GM12801 (cell line): ENCODE measurements around the gene CDH23.

ENCODE experiments used
- TF ChIP-seq, protein P1 (sequence below): IDR thresholded peaks from one replicate; pipeline ENCODE4 v1.5.1; 2011; ENCODE audit warnings: control low read depth; ENCODE audit not compliant: insufficient read length; ENCODE audit errors: extremely low read depth

The CDH23 gene

DNA sequence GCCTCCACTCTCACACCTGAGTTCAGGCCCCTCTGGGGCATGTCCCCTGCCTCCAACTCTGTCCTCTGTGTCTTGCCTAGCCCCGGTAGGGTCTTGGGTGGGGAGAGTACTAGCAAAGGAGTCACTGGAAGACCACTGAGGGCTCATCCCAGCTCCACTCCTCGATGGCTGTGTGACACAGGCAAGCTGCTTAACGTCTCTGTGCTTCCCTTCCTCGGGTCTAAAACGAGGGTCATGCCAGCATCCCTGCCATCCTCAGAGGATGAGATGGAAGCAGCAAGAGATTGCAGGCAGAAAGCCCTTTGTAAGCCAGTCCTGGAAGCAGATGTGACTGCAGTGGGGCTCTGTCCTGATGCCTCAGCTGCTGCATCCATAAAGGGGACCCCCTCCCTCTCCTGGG lies 338.1 kb downstream of the CDH23 start:
- TF ChIP-seq, protein P1, sequence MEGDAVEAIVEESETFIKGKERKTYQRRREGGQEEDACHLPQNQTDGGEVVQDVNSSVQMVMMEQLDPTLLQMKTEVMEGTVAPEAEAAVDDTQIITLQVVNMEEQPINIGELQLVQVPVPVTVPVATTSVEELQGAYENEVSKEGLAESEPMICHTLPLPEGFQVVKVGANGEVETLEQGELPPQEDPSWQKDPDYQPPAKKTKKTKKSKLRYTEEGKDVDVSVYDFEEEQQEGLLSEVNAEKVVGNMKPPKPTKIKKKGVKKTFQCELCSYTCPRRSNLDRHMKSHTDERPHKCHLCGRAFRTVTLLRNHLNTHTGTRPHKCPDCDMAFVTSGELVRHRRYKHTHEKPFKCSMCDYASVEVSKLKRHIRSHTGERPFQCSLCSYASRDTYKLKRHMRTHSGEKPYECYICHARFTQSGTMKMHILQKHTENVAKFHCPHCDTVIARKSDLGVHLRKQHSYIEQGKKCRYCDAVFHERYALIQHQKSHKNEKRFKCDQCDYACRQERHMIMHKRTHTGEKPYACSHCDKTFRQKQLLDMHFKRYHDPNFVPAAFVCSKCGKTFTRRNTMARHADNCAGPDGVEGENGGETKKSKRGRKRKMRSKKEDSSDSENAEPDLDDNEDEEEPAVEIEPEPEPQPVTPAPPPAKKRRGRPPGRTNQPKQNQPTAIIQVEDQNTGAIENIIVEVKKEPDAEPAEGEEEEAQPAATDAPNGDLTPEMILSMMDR = no peak

DNA sequence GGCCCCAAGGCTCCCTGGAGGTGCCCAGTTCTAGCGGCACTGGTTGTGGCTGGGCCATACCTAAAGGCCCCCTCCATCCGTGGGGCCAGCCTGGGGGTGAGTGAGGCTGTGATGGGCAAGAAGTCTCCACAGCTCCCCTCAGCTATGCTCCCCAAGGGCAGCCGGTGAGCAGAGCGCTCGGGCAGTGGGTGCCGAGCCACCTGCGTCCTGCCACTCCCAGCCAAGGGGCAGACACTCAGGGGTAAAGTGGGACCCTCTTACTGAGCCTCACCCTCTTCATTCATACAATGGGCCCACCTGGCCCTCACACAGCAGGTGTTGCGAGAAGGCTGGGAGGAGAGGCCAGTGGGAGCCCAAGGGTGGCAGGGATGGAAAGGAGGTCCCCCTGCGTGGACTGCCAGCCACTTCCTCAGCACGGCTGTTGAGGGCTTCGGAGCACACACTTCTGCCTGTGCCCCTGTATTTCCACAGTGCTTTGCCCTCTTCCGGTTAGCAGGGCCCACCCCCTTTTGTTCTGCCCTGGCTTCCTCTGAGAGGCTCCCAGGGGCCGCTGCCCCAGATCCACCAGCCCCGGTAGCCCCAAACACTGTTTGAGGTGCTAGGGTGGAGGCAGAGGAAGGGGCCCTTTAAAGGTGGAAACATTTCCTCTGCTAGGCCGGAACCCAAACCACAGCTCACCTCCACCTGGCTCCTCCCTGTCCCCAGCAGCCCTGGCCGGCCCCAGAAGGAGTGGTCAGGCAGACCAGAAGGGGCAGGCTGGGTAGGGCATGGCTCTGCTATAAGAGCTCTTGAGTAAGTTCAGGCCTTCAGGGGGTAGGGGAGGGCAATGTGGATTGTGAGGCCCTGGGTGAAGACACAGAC lies 339.2 kb downstream of the CDH23 start:
- TF ChIP-seq, protein P1 = no peak

DNA sequence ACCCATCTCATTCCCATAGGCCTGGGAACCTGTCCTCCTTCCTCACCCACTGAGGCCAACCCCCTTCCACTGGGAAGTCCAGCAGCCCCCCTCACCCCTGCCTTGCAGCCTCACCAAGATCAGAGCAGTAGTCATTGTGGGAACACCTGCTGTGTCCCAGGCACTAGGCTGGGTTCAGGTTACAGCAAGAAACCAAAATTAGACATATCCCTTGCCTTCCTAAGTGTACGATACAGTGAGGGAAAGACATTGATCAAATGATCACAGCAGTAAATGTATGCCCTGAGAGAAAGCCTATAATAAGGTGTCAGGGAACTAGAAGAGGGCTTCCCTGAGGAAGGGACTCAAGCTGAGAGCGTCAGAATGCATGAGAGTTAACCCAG lies 339.8 kb downstream of the CDH23 start:
- TF ChIP-seq, protein P1 = no peak

DNA sequence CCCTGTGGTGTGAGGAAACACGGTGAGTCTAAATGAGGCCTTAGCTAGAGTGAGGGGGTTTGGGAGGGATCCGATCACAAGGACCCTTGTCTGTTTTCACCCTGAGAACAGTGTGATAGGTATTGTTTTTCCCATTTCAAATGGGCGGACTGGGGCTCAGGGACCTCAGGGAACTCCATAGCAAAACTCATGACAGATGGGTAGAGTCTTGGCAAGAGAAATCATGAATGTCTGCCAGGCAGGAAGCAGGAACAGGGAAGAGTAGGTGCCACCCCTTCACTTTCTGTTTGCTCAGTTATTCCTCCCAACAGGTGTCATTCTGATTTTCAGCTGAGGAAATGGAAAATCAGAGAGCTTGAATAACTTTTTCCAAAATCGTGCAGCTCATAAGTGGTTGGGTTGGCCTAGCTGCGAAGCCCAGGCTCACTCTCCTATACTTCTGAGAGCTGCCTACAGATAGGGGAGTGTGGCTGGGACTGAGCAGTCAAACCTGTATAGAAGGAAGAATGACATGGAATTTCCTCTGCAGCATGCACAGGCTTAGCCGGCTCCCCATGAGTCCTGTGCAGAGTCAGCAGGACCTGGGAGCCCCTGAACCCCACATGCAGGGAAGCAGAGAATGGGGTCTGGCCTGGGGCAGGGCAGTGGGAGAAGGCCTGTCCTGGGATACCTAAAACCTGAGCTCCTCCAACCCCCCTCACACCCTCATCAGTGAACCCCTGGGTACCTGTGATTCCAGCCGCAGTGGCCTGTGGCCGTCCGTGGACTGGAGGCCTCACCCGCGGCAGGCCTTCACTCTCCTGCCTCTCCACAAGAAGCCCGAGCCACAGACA lies 340.5 kb downstream of the CDH23 start:
- TF ChIP-seq, protein P1 = no peak

DNA sequence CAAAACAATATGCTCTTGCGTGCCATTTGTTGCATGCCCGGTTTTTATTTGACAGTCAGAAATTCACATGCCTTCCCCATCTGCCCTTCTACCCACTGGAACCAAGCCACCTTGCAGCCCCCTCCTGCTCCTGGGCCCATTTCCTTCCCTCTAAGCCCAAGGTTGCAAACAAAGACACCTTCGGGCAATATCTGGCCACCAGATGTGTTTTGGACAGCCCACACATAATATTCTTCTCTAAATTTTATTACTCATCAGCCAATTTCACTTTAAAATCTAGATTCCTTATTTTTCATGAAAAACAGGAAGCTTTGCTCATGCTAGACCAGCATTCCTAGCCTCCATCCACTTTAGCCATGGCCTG lies 341.1 kb downstream of the CDH23 start:
- TF ChIP-seq, protein P1 = no peak

DNA sequence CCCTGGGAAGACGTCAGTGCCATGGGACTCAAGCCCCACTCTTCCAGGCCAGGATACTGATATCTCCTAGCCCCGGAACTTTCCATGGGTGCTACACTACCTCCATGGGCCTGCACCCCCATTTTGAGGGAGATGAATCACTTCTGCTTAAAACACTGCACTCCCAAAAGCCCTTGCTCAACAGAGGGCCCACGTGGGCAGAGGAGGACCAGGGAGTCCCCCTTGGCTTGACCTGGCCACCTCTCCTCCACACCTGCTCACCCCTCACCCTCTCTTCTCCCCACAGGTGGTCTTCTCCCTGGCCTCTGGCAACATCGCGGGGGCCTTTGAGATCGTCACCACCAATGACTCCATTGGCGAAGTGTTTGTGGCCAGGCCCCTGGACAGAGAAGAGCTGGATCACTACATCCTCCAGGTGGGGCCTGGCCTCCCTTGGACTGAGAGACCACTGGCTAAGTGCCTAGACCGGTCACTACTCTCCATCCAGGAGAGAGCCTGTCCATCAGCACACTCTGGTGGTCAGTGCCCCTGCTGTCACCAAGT lies 342.7 kb downstream of the CDH23 start:
- TF ChIP-seq, protein P1 = no peak

DNA sequence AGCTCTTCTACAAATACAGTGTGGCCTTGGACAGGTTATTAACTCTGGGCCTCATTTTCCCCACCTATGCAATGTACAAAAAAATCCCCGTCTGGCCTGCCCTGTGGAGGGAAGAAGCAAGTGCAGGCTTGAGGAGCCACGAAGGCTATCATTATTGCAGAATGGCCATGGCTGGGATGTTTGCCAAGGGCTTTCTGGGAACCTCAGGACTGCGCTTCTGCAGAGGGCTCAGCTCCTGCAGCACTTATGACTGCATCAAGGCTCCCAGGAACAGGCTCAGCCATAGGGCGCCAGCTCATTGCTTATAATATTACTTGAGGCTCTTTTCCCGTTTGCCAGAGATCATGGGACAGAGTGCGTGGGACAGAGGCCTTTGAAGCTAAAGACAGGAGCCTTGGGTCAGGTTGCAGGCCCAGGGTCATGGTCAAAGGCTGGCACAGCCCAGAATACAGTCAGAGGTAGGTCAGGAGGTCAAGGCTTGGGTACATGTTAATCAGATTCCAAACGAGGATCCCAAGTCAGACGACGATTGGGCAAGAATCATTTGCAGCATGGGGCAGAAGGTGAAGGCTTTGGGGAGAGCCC lies 343.4 kb downstream of the CDH23 start:
- TF ChIP-seq, protein P1 = no peak
